ENCODE data around the gene RBM4.

DNA sequence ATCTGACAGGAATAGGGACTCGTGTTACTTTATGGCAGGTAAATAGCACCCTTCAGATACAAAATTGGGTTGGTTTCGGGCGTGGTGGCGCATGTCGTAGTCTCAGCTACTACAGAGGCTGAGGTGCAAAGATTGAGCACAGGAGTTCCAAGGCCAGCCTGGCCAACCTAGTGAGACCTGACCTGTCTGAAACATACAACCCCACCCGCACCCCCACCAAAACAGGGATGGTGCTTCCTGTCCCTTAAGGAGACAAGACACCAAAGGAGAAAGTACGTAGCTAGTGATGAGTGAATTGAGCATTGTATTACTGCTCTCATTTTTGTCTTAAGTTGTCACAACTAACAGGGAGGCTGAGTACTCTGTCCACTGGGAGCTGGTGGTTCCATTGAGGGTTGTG lies 14.1 kb downstream of the RBM4 start:
- TF ChIP-seq CTCF (IDR thresholded peaks at IDR 0.05): no peak
- no peak for TF ChIP-seq EZH2 (IDR thresholded peaks at IDR 0.05; ENCODE audit: borderline replicate concordance, insufficient read depth, low read depth, low read length, poor library complexity, severe bottlenecking)
